HepG2 (cell line): ENCODE measurements around the gene CTSW. TPM values are rescaled to one million over a fixed set of nuclear protein-coding genes. Genes with fewer than 3 reads are reported as not detected.

Experiments
- ATAC-seq: fragments of 200-7000 bp; cut with Tn5 transposase; 3 replicates; pipeline ENCODE4 v1.9.1; 2020; ENCODE audit warnings: mild to moderate bottlenecking, moderate library complexity
- BruUV-seq: library from RNA; stranded (reverse); fragments of 400-500 nt; replicated peaks from 2 replicates; lab custom pipeline; 2021; lab: Mats Ljungman, UMichigan
- CTCF ChIA-PET: fragments of 300-600 bp; formaldehyde crosslinking; extraction: SDS; loops from one replicate; lab custom pipeline; 2021; ENCODE audit warnings: low total read pairs, inconsistent platforms, low intra/inter-chr PET ratio; lab: Yijun Ruan, JAX
- POLR2A ChIA-PET: fragments of 350-600 bp; sonication (Branson Sonifier 250); formaldehyde crosslinking; loops from one replicate; lab custom pipeline; 2020; ENCODE audit warnings: antibody characterized with exemption, inconsistent platforms; lab: Yijun Ruan, JAX
- DNase-seq: peaks from one replicate; pipeline ENCODE4 v3.0.0-alpha.2; 2015; ENCODE audit warnings: low spot score
- FAIRE-seq: peaks from 3 replicates; lab custom pipeline; 2011; peaks lifted over from hg19 to GRCh38; lab: Jason Lieb, UNC
- H2AFZ ChIP-seq: one replicate; pipeline ENCODE4 v1.6.1; 2011; ENCODE audit warnings: low read length, inconsistent platforms
- H3K27ac ChIP-seq: fragments of 300-600 bp; 3 replicates; pipeline ENCODE4 v1.8.0; 2011; ENCODE audit warnings: mixed run types, mild to moderate bottlenecking, mixed read lengths, low read length, inconsistent platforms; ENCODE audit not compliant: insufficient read depth; ENCODE audit errors: extremely low read length
- H3K27me3 ChIP-seq, 2 experiments: fragments of 200-600 bp in 1 of 2; 2 replicates in 1 of 2; 3 replicates in 1 of 2; pipeline versions ENCODE4 v1.6.0 to v1.8.0; 2011; ENCODE audit warnings: low read length in 2 of 2, mild to moderate bottlenecking in 2 of 2, moderate library complexity in 2 of 2, inconsistent platforms in 1 of 2; ENCODE audit not compliant: insufficient read depth in 2 of 2, control insufficient read depth in 1 of 2
- H3K36me3 ChIP-seq, 2 experiments: fragments of 200-600 bp in 1 of 2; replicated peaks in 1 of 2; 2 replicates in 1 of 2; 3 replicates in 1 of 2; pipeline versions ENCODE4 v1.5.1 to v1.8.0; 2011; ENCODE audit warnings: low read length in 2 of 2, inconsistent platforms in 1 of 2; ENCODE audit not compliant: insufficient read depth in 2 of 2, control insufficient read depth in 1 of 2
- H3K4me1 ChIP-seq: 2 replicates; pipeline ENCODE4 v1.5.1; 2012; ENCODE audit warnings: low read length, inconsistent platforms; ENCODE audit not compliant: insufficient read depth
- H3K4me2 ChIP-seq: 2 replicates; pipeline ENCODE4 v1.6.0; 2011; ENCODE audit warnings: low read depth, low read length, inconsistent platforms
- H3K4me3 ChIP-seq, 3 experiments: fragments of 200-600 bp in 1 of 3; sonication (generic), shearing (Covaris generic) in 1 of 3; replicated peaks in 1 of 3; 2 replicates each; pipeline ENCODE4 v1.5.1; 2011 to 2016; ENCODE audit warnings: low read length in 3 of 3, inconsistent platforms in 2 of 3, low read depth in 2 of 3, mild to moderate bottlenecking in 2 of 3, control low read depth in 1 of 3, mixed read lengths in 1 of 3; ENCODE audit not compliant: insufficient read depth in 1 of 3
- H3K79me2 ChIP-seq: one replicate; pipeline ENCODE4 v1.6.1; 2011; ENCODE audit warnings: low read length, inconsistent platforms; ENCODE audit not compliant: insufficient read depth
- H3K9ac ChIP-seq: 2 replicates; pipeline ENCODE4 v1.6.0; 2011; ENCODE audit warnings: mild to moderate bottlenecking, low read depth, low read length, inconsistent platforms; ENCODE audit not compliant: insufficient read depth
- H3K9me3 ChIP-seq: 2 replicates; pipeline ENCODE4 v1.5.1; 2012; ENCODE audit warnings: mild to moderate bottlenecking, low read length
- H4K20me1 ChIP-seq: 2 replicates; pipeline ENCODE4 v1.6.0; 2011; ENCODE audit warnings: inconsistent platforms, mild to moderate bottlenecking, low read length, moderate library complexity; ENCODE audit not compliant: insufficient read depth
- FOSL2 ChIP-seq: sonication (generic); formaldehyde crosslinking; IDR thresholded peaks from 2 replicates; pipeline ENCODE4 v1.4.0; 2020; ENCODE audit warnings: missing genetic modification reagents
- HNRNPUL1 ChIP-seq: fragments of 200-400 bp; formaldehyde crosslinking; IDR thresholded peaks from 2 replicates; pipeline ENCODE4 v1.6.1; 2017; ENCODE audit warnings: low read depth, mild to moderate bottlenecking, low read length, moderate library complexity
- NR2F1 ChIP-seq, 2 experiments: fragments of 450-650 bp in 1 of 2; formaldehyde crosslinking in 1 of 2; IDR thresholded peaks; 2 replicates each; pipeline versions ENCODE4 v1.5.0 to v1.6.1; 2016 to 2020; ENCODE audit warnings: mild to moderate bottlenecking in 1 of 2, missing compliant biosample characterization in 1 of 2, missing genetic modification reagents in 1 of 2, moderate library complexity in 1 of 2
- PTBP1 ChIP-seq: fragments of 200-400 bp; formaldehyde crosslinking; IDR thresholded peaks from 2 replicates; pipeline ENCODE4 v1.6.1; 2018; ENCODE audit warnings: low read length, low read depth; ENCODE audit not compliant: poor library complexity, severe bottlenecking
- SRY ChIP-seq: sonication (generic); formaldehyde crosslinking; IDR thresholded peaks from 2 replicates; pipeline ENCODE4 v1.8.0; 2022; ENCODE audit warnings: mild to moderate bottlenecking, missing genetic modification reagents
- TEAD3 ChIP-seq: optimal IDR thresholded peaks from 2 replicates; pipeline ENCODE3; 2016; ENCODE audit warnings: borderline replicate concordance
- XRCC5 ChIP-seq: fragments of 200-400 bp; formaldehyde crosslinking; optimal IDR thresholded peaks from 2 replicates; pipeline ENCODE3; 2017; ENCODE audit warnings: mild to moderate bottlenecking, low read length
- ZNF263 ChIP-seq: sonication (generic); formaldehyde crosslinking; IDR thresholded peaks from 2 replicates; pipeline ENCODE4 v1.4.0; 2020; ENCODE audit warnings: missing genetic modification reagents
- ZNF292 ChIP-seq: sonication (generic); formaldehyde crosslinking; IDR thresholded peaks from 2 replicates; pipeline ENCODE4 v1.8.1; 2022; ENCODE audit warnings: mild to moderate bottlenecking, low read depth, missing genetic modification reagents, borderline replicate concordance
- ZNF616 ChIP-seq: sonication (generic); formaldehyde crosslinking; IDR thresholded peaks from 2 replicates; pipeline ENCODE4 v1.5.0; 2020; ENCODE audit warnings: low read depth, mild to moderate bottlenecking, missing genetic modification reagents
- ZNF761 ChIP-seq: sonication (generic); formaldehyde crosslinking; conservative IDR thresholded peaks from 2 replicates; pipeline ENCODE4 v1.4.0; 2020; ENCODE audit warnings: mild to moderate bottlenecking, missing genetic modification reagents
- WGBS: methylation state at CpG from one replicate; pipeline ENCODE4 v1.1.6; 2017; ENCODE audit warnings: low lambda C conversion rate; 5-methylcytosine and 5-hydroxymethylcytosine counted together
- in situ Hi-C: cut with HindIII; loops from 2 replicates; pipeline ENCODE4 v1.10.0; 2017; ENCODE audit warnings: low pct_unique_long_range_greater_than_20kb; ENCODE audit not compliant: extremely low pct_ligation_motif_present
- intact Hi-C: fragments of 100-400 bp; cut with micrococcal nuclease; formaldehyde crosslinking; loops from one replicate; pipeline ENCODE4 v1.10.0; 2022; ENCODE audit not compliant: unreplicated experiment
- polyA plus RNA-seq, 8 experiments: library from polyadenylated mRNA; depleted of rRNA in 3 of 8; stranded (reverse) in 7 of 8; unstranded in 1 of 8; fragments of >200 nt; fragmentation: Illumina TruSeq in 4 of 8; extraction: Trizol in 4 of 8; gene quantifications; 2 replicates each; pipeline versions ENCODE4 v1.2.1 to v1.2.3, GENCODE V29; 2011 to 2016; ENCODE audit warnings: low read depth in 4 of 8, missing spikeins in 1 of 8, mixed read lengths in 1 of 8; ENCODE audit not compliant: insufficient read depth in 1 of 8
- total RNA-seq, 5 experiments: library from RNA; depleted of rRNA; stranded (reverse); fragments of >200 nt; fragmentation: Illumina TruSeq; extraction: Trizol; gene quantifications; 2 replicates each; pipeline ENCODE4 v1.2.3, GENCODE V29; 2016; ENCODE audit warnings: low read depth in 1 of 5
- TF ChIP-seq, protein P1 (sequence below): sonication (generic); formaldehyde crosslinking; IDR thresholded peaks from 2 replicates; pipeline ENCODE4 v1.9.0; 2021; ENCODE audit warnings: mild to moderate bottlenecking, missing genetic modification reagents

The CTSW gene
- total and polyA plus RNA-seq, 2 of the 13 experiments (the other 11 are each of a cell fraction or from before 2014, with no cell fraction given) = 0.09 TPM; not detected in 1

DNA sequence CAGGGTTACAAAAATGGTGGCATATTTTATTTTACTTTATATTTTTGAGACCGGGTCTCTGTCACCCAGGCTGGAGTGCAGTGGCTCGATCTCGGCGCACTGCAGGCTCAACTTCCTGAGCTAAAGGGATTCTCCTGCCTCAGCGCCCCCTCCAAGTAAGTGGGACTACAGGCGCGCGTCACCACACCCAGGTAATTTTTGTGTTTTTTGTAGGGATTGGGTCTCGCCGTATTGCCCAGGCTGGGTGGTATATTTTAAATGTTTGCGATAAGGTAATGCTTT, 21.2 kb downstream of the CTSW start:
- DNase-seq = no peak
- no peaks in the 10 kb centered on the region for H3K9me3 ChIP-seq
- CTCF ChIA-PET = interaction anchor here (1.6 kb wide), 1 partner anchor 16 kb away, joined by 3 read pairs; no protein-coding TSS in a partner anchor
- in situ Hi-C loops = no loop called here
- intact Hi-C loops = no loop called here
- H3K4me1 ChIP-seq = peaks cover 55% of the 10 kb centered on the region
- peaks cover 6 to 12% of the 10 kb centered on the region in 2 experiments; a peak in 4 of 5 replicates for H3K36me3 ChIP-seq
- H3K79me2 ChIP-seq = peaks cover 28% of the 10 kb centered on the region
- FAIRE-seq = no peak
- WGBS = 77% methylated on average over 11 of the region's 11 CpGs
- no peak overlapping the region for H3K9ac ChIP-seq
- no peaks in the 10 kb centered on the region for H4K20me1 ChIP-seq
- BruUV-seq = TSS peak; percentile 71
- H3K27me3 ChIP-seq = no peaks in the 10 kb centered on the region; a peak in 1 of 5 replicates
- ATAC-seq = no peak
- TF ChIP-seq SRY (CRISPR knock-in tag) = 0 out of 2 replicates have a peak, but pooled peaks have one; percentile 3
- no peak for TF ChIP-seq ZNF761 (CRISPR knock-in tag)
- no peak overlapping the region; a peak in 1 of 6 replicates for H3K4me3 ChIP-seq
- POLR2A ChIA-PET = interaction anchor here (1.0 to 6.2 kb wide), 7 partner anchors 8 to 46 kb away, joined by 3 to 95 read pairs (median 6); partner anchors contain the start of genes C11orf68, CCDC85B, CFL1 and FIBP
- no peak overlapping the region for H2AFZ ChIP-seq
- peak overlapping the region; percentile 93 for H3K4me2 ChIP-seq
- H3K27ac ChIP-seq = no peak overlapping the region

DNA sequence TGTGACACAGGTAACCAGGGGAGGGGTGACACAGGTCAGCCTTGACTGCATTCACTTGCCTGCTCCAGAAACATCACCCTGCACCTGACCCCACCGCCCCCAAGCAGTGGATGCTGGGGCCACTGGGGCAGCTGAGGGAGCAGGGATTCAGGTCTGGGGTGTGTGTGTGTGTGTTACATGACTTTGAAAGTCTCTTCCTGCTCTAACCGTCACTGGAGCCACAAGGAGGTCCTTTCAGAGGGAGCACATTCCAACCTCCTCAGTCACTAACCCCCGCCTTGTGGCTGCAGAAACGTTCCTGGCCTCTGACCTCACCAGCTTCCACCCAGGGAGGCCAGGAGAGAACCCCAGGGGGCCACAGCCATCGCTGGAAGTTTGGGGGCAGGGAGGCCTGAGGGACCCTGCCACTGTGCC, 23.4 kb downstream of the CTSW start:
- Histone ChIP-seq H3K27ac (no peak overlapping the region), H2AFZ (no peak overlapping the region)
- 6% methylated on average over 3 of the region's 5 CpGs for WGBS
- peak; percentile 85 for TF ChIP-seq TEAD3
- no peak for TF ChIP-seq PTBP1
- peak; percentile 45; the same call in 1 of the 2 replicates for TF ChIP-seq ZNF263 (CRISPR knock-in tag)
- TF ChIP-seq ZNF616 (CRISPR knock-in tag) = no peak
- peak in 1 of 2 experiments; percentile 57; a peak in 3 of 4 replicates for TF ChIP-seq NR2F1 (CRISPR knock-in tag; IDR thresholded peaks at IDR 0.05)
- no peak for TF ChIP-seq HNRNPUL1
- no peak for TF ChIP-seq ZNF292 (CRISPR knock-in tag)
- TF ChIP-seq FOSL2 (CRISPR knock-in tag) = peak; percentile 73
- TF ChIP-seq, protein P1, sequence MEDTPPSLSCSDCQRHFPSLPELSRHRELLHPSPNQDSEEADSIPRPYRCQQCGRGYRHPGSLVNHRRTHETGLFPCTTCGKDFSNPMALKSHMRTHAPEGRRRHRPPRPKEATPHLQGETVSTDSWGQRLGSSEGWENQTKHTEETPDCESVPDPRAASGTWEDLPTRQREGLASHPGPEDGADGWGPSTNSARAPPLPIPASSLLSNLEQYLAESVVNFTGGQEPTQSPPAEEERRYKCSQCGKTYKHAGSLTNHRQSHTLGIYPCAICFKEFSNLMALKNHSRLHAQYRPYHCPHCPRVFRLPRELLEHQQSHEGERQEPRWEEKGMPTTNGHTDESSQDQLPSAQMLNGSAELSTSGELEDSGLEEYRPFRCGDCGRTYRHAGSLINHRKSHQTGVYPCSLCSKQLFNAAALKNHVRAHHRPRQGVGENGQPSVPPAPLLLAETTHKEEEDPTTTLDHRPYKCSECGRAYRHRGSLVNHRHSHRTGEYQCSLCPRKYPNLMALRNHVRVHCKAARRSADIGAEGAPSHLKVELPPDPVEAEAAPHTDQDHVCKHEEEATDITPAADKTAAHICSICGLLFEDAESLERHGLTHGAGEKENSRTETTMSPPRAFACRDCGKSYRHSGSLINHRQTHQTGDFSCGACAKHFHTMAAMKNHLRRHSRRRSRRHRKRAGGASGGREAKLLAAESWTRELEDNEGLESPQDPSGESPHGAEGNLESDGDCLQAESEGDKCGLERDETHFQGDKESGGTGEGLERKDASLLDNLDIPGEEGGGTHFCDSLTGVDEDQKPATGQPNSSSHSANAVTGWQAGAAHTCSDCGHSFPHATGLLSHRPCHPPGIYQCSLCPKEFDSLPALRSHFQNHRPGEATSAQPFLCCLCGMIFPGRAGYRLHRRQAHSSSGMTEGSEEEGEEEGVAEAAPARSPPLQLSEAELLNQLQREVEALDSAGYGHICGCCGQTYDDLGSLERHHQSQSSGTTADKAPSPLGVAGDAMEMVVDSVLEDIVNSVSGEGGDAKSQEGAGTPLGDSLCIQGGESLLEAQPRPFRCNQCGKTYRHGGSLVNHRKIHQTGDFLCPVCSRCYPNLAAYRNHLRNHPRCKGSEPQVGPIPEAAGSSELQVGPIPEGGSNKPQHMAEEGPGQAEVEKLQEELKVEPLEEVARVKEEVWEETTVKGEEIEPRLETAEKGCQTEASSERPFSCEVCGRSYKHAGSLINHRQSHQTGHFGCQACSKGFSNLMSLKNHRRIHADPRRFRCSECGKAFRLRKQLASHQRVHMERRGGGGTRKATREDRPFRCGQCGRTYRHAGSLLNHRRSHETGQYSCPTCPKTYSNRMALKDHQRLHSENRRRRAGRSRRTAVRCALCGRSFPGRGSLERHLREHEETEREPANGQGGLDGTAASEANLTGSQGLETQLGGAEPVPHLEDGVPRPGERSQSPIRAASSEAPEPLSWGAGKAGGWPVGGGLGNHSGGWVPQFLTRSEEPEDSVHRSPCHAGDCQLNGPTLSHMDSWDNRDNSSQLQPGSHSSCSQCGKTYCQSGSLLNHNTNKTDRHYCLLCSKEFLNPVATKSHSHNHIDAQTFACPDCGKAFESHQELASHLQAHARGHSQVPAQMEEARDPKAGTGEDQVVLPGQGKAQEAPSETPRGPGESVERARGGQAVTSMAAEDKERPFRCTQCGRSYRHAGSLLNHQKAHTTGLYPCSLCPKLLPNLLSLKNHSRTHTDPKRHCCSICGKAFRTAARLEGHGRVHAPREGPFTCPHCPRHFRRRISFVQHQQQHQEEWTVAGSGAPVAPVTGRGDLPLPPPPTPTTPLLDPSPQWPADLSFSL (CRISPR knock-in tag) = peak; percentile 78
- peak; percentile 28 for TF ChIP-seq XRCC5

More for the DNA sequence above, 23.4 kb downstream of the CTSW start:
- intact Hi-C loops = no loop called here
- no peak for FAIRE-seq
- peak overlapping the region in 1 of 3 experiments; percentile 27; a peak in 1 of 6 replicates for H3K4me3 ChIP-seq
- H3K9ac ChIP-seq = no peak overlapping the region
- no peaks in the 10 kb centered on the region; a peak in 1 of 5 replicates for H3K27me3 ChIP-seq
- CTCF ChIA-PET = interaction anchor here (1.1 kb wide), 1 partner anchor 86 kb away, joined by 3 read pairs; no protein-coding TSS in a partner anchor
- POLR2A ChIA-PET = interaction anchor here (1.3 to 6.2 kb wide), 2 partner anchors 12 kb away, joined by 12 to 95 read pairs; partner anchors contain the start of genes CCDC85B and FIBP
- H3K79me2 ChIP-seq = peaks cover 8% of the 10 kb centered on the region
- in situ Hi-C loops = no loop called here
- peak overlapping the region; percentile 65 for H3K4me2 ChIP-seq
- no peaks in the 10 kb centered on the region for H4K20me1 ChIP-seq
- H3K36me3 ChIP-seq = no peaks in the 10 kb centered on the region
- H3K9me3 ChIP-seq = no peaks in the 10 kb centered on the region
- DNase-seq = peak; percentile 79
- BruUV-seq = no TSS peak
- peaks cover 46% of the 10 kb centered on the region for H3K4me1 ChIP-seq
- ATAC-seq = peak; percentile 40
